Measurements from ENCODE around the gene SDR9C7. TPM values are rescaled to one million over a fixed set of nuclear protein-coding genes. Genes with fewer than 3 reads are reported as not detected.

Gene SDR9C7
- total RNA-seq, 1 experiment from 2014 or later, result not detected

GRCh38 chr12:56886319-56886718 lies 47.9 kb downstream of the SDR9C7 start:
- Histone ChIP-seq H2AFZ (ENCODE audit: low read depth, low read length, poor library complexity, severe bottlenecking) (no peak overlapping the region), H3K4me3 (replicated peaks in 1 of 2; ENCODE audit: low read depth in 1 of 2, low read length in 2 of 2) (no peak overlapping the region), H3K9ac (ENCODE audit: low read length) (no peak overlapping the region), H3K27ac (ENCODE audit: low read depth, low read length) (no peak overlapping the region), H3K36me3 (ENCODE audit: control insufficient read depth in 1 of 2, insufficient read depth in 2 of 2, low read length in 2 of 2) (no peaks in the 10 kb centered on the region), H3K4me2 (ENCODE audit: low read length) (no peak overlapping the region), H3K9me2 (ENCODE audit: insufficient read depth) (no peaks in the 10 kb centered on the region; the same call in 1 of the 2 replicates), H3K79me2 (ENCODE audit: insufficient read depth, low read length) (no peaks in the 10 kb centered on the region), H3K9me3 (ENCODE audit: control insufficient read depth in 1 of 2, insufficient read depth in 1 of 2, low read depth in 1 of 2, low read length in 2 of 2) (peaks cover 3% of the 10 kb centered on the region in 2 experiments; a peak in 1 of 4 replicates), H3K4me1 (ENCODE audit: control insufficient read depth in 1 of 2, insufficient read depth in 2 of 2, low read length in 2 of 2) (no peaks in the 10 kb centered on the region), H3K27me3 (ENCODE audit: insufficient read depth, low read length) (no peaks in the 10 kb centered on the region), H4K20me1 (ENCODE audit: insufficient read depth) (no peaks in the 10 kb centered on the region)
- RAD21 ChIA-PET (ENCODE audit: low non-redundant PET in 1 of 2, low total read pairs in 2 of 2, uncharacterized antibody in 2 of 2, unreplicated experiment in 2 of 2), result no interaction called here
- ATAC-seq (no peak), DNase-seq (ENCODE audit: low read depth, low spot score) (no peak)
- CTCF ChIA-PET, result no interaction called here
- TF ChIP-seq ATF3 (IDR thresholded peaks at IDR 0.05) (no peak), CTCF (IDR thresholded peaks at IDR 0.05 in 2 of 3, conservative IDR thresholded peaks at IDR 0.05 in 1 of 3; ENCODE audit: borderline replicate concordance in 1 of 3, insufficient read depth in 1 of 3, low read depth in 2 of 3, low read length in 2 of 3) (no peak), EZH2 (IDR thresholded peaks at IDR 0.05) (no peak), CBX3 (IDR thresholded peaks at IDR 0.05; ENCODE audit: low read depth) (no peak), MAX (IDR thresholded peaks at IDR 0.05) (no peak), CEBPB (IDR thresholded peaks at IDR 0.05; ENCODE audit: low read depth) (no peak), ZBTB33 (IDR thresholded peaks at IDR 0.05; ENCODE audit: extremely low read depth, insufficient replicate concordance, low read length) (no peak), SP1 (IDR thresholded peaks at IDR 0.05; ENCODE audit: low read depth) (no peak), REST (IDR thresholded peaks at IDR 0.05; ENCODE audit: low read depth) (no peak), ZFX (IDR thresholded peaks at IDR 0.05) (no peak), ELF1 (IDR thresholded peaks at IDR 0.05; ENCODE audit: borderline replicate concordance, low read depth) (no peak), POLR2A (IDR thresholded peaks at IDR 0.05; ENCODE audit: borderline replicate concordance, extremely low read depth, insufficient read depth, insufficient read length) (no peak), POLR2AphosphoS5 (IDR thresholded peaks at IDR 0.05; ENCODE audit: low read depth, low read length) (no peak), YY1 (IDR thresholded peaks at IDR 0.05; ENCODE audit: extremely low read depth, insufficient replicate concordance, low read depth, low read length) (no peak), TCF7L2 (IDR thresholded peaks at IDR 0.05; ENCODE audit: borderline replicate concordance, extremely low read depth, insufficient read depth, insufficient read length) (no peak), RAD21 (IDR thresholded peaks at IDR 0.05; ENCODE audit: low read depth) (no peak), ZNF274 (IDR thresholded peaks at IDR 0.05; ENCODE audit: low read depth, low read length) (no peak), SIN3A (IDR thresholded peaks at IDR 0.05; ENCODE audit: low read depth) (no peak), FOSL1 (IDR thresholded peaks at IDR 0.05; ENCODE audit: low read depth) (no peak)
- POLR2A ChIA-PET, result no interaction called here
- no TSS peak for BruUV-seq (replicated peaks)
- intact Hi-C loops (cut with micrococcal nuclease), result no loop called here
